Measurements from ENCODE around the gene CACNA1B.

CACNA1B gene

GRCh38 chr9:137920753-137921152 lies 43.2 kb downstream of the CACNA1B start:
- no peak for DNase-seq (ENCODE audit: low spot score)

- no peak for DNase-seq (ENCODE audit: low spot score)
These were observed 46.6 kb downstream of the CACNA1B start for GRCh38 chr9:137924169-137924568.

GRCh38 chr9:137924761-137925369 lies 47.3 kb downstream of the CACNA1B start:
- no peak for DNase-seq (ENCODE audit: low spot score)

GRCh38 chr9:137943655-137944054 lies 66.1 kb downstream of the CACNA1B start:
- DNase-seq (ENCODE audit: low spot score): no peak

- DNase-seq (ENCODE audit: low spot score): no peak
These were observed 68.0 kb downstream of the CACNA1B start for GRCh38 chr9:137945581-137945980.

GRCh38 chr9:137946993-137947392 lies 69.4 kb downstream of the CACNA1B start:
- peak; percentile 42 for DNase-seq (ENCODE audit: low spot score)

- DNase-seq (ENCODE audit: low spot score): no peak
These were observed 71.1 kb downstream of the CACNA1B start for GRCh38 chr9:137948642-137949041.

GRCh38 chr9:137949260-137949659 lies 71.7 kb downstream of the CACNA1B start:
- DNase-seq (ENCODE audit: low spot score): no peak

- no peak for DNase-seq (ENCODE audit: low spot score)
These were observed 73.5 kb downstream of the CACNA1B start for GRCh38 chr9:137951107-137951506.

- DNase-seq (ENCODE audit: low spot score): no peak
These were observed 74.3 kb downstream of the CACNA1B start for GRCh38 chr9:137951597-137952490.

- DNase-seq (ENCODE audit: low spot score): no peak
These were observed 75.5 kb downstream of the CACNA1B start for GRCh38 chr9:137952976-137953666.

- DNase-seq (ENCODE audit: low spot score): no peak
These were observed 76.3 kb downstream of the CACNA1B start for GRCh38 chr9:137953683-137954438.

GRCh38 chr9:137955224-137955570 lies 77.6 kb downstream of the CACNA1B start:
- DNase-seq (ENCODE audit: low spot score): no peak

- DNase-seq (ENCODE audit: low spot score): no peak
These were observed 78.0 kb downstream of the CACNA1B start for GRCh38 chr9:137955586-137955985.

- no peak for DNase-seq (ENCODE audit: low spot score)
These were observed 78.5 kb downstream of the CACNA1B start for GRCh38 chr9:137956039-137956438.

- no peak for DNase-seq (ENCODE audit: low spot score)
These were observed 79.3 kb downstream of the CACNA1B start for GRCh38 chr9:137956688-137957385.

- DNase-seq (ENCODE audit: low spot score): no peak
These were observed 82.2 kb downstream of the CACNA1B start for GRCh38 chr9:137959641-137960411.

GRCh38 chr9:137960496-137960895 lies 82.9 kb downstream of the CACNA1B start:
- DNase-seq (ENCODE audit: low spot score): peak; percentile 34

GRCh38 chr9:137963525-137963924 lies 85.9 kb downstream of the CACNA1B start:
- no peak for DNase-seq (ENCODE audit: low spot score)

- no peak for DNase-seq (ENCODE audit: low spot score)
These were observed 87.7 kb downstream of the CACNA1B start for GRCh38 chr9:137965177-137965795.

All from NAMALWA (cell line).